HuH-7 (cell line): ENCODE results near the gene CCER1.
A peak's percentile ranks its signal among the peaks of the same experiment; 100 is the strongest.

Experiments used
- DNase-seq: peaks from one replicate; pipeline ENCODE4 v3.0.0; 2011; ENCODE audit warnings: low spot score

CCER1 gene

GRCh38 chr12:90920222-90920621 is 34.8 kb downstream of the CCER1 start:
- DNase-seq, result no peak

- DNase-seq, result no peak
Observed at GRCh38 chr12:90917431-90917830, 37.5 kb downstream of the CCER1 start.

DNA sequence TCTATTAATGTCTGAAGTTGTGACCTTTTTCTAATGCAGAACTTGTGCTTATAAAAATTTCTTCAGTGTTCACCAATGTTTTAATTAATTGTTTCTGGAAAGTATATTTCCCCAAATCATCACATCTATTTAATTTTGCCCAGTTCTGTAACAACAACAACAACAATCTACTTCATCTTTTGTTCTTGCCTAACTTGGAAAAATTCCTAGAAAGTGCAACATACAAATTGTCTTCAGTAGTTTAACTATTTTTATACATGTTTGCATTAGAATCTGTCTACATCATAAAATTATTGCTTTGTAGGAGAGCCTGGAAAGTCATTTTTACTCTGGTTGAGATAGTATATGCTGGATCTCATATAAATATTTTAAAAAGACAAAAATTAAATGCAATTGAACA is 38.5 kb downstream of the CCER1 start:
- no peak for DNase-seq

- DNase-seq, result no peak
Observed at GRCh38 chr12:90915353-90915752, 39.6 kb downstream of the CCER1 start.

- DNase-seq, result no peak
Observed at GRCh38 chr12:90910958-90911357, 44.0 kb downstream of the CCER1 start.

DNA sequence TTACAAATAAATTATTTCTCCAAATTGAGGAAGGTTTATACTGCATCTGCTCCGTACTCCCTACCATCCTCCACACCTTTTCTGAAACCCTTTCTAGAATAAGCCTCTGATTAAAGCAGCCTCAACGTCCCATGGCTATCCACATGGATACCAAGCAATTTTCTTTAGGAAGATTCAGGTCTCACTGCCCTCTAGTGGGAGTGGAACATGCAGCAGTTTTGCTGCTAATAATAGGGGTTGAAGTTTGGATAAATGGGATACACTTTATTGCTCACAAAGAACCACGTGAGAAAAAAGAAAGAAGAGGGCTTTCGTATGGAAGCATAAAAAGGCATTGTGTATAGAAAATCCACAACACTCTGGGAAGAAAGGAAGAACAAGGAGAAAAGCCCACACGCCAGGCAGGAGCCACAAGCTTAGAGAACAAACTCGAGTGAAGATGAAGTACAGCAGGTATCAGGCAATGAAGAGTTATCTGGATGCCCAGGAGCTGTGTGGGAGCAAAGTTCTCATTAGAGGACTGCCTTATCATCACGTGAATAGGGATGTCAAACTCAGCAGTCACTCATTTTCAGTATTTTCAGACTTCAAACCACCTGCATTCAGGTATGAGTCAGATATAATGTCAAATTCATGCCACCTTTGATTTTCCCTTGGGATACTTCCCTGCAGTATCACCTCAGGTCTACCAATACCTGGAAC is 45.8 kb downstream of the CCER1 start:
- DNase-seq, result peak; percentile 6

DNA sequence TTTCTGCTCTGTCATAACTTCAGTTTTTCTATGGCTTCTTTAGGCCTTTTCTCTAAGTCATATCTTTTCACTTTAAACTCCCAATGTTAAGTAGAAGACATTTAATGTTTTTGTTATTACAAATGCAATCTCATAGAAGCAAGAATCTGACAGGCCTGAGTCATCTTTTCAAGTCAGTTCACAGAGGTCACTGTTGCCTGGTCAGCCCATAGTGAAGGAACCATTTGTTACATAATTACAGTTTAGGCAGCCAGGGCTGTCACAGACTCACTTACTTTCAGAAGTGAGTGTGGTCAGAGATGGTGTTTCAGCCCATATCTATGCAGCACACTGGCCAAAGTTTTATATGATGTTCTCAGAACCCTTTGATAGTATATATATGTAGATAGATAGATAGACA is 46.5 kb downstream of the CCER1 start:
- no peak for DNase-seq

DNA sequence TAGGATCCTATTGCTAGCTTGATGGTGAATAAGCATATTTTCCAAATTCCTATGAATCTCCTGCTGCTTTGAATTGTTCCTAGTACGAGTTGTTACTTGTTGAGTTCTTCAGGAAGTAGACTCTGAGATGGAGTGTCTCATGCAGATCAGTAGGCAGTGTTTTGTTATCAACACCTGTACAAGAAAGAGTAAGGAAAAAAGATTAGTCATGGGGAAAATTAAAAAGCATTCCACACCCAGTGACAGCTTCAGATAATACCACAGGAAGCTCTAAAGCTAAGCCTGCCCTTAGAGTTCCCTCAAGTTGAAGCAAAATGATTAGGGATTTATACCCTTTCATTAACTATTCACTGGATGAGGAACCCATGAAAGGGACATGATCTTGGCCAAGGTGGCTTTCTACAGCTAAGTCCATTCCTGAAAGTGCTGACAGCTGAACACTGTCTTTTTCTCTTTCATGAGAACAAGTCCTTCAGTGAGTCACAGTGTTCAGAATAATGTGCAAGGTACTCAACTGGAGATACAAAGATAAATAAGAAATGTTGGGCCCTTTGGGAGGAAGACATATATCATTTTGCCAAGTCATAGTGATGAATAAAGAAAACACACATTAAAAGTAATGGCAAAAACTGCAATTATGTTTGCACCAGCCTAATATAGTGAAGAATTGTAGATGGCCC is 49.1 kb downstream of the CCER1 start:
- DNase-seq, result no peak

DNA sequence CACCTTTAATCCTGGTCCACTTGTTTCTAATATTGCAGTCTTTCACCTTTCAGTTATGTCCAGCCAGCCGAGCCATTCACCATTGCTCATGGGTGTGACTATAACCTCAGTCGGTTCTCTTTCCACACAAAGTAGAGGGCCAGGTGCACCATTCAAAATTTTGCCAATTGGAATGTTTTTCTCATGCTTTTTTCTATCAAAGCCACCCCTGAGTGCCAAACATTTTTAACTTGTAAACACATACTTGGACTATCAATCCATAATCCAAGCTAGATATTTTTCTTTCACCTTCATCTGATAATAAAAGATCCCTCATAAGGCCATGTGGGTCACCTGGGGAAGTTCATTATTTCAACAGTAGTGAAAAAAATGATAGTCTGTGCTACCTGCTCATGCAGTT is 52.4 kb downstream of the CCER1 start:
- DNase-seq, result no peak
